ENCODE measurements around the gene TOMM70. TPM values are rescaled to one million over a fixed set of nuclear protein-coding genes. Genes with fewer than 3 reads are reported as not detected.
"Not testable (repeated sequence)": the region's sequence is repeated elsewhere in the genome, so short reads cannot be mapped to it uniquely, and the experiment has no call there.

The TOMM70 gene
- total and polyA plus RNA-seq, 2 of the 13 experiments (the other 11 are each of a cell fraction or from before 2014, with no cell fraction given) = 27.0 to 77.2 TPM

DNA sequence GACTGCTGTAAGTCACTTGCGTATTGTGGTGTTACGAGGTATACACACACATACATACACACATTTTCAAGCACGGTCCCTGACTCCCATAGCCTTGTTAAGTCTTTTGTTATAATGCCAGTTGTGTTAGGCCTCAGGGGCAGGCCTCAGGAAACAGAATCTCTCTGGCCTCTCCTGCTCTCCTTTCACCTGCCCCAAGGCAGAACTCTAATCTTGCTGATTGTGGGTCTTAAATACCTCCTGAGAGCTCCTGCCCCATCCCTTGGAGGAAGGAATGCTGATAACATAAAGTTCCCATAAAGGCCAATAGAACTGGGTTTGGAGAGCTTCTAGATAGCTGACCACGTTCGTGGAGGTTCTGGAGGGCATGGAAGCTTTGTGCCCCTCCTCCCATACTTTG, 70.2 kb downstream of the TOMM70 start:
- TF ChIP-seq NFE2L2 (IDR thresholded peaks at IDR 0.05; ENCODE audit: low read length) (no peak), NCOA5 (CRISPR knock-in tag; IDR thresholded peaks at IDR 0.05) (no peak), ZNF484 (CRISPR knock-in tag; IDR thresholded peaks at IDR 0.05; ENCODE audit: borderline replicate concordance, low read depth) (no peak), ZNF264 (CRISPR knock-in tag; IDR thresholded peaks at IDR 0.05) (no peak)
- no peak overlapping the region for H3K9ac ChIP-seq (ENCODE audit: insufficient read depth, low read depth, low read length)
- intact Hi-C loops (cut with micrococcal nuclease; ENCODE audit: unreplicated experiment) = no loop called here
- in situ Hi-C loops (cut with HindIII; ENCODE audit: extremely low pct_ligation_motif_present, low pct_unique_long_range_greater_than_20kb) = no loop called here
- ChIA-PET POLR2A (no interaction called here), CTCF (ENCODE audit: low intra/inter-chr PET ratio, low total read pairs) (no interaction called here)
- FAIRE-seq (no peak), ATAC-seq (no peak), DNase-seq (ENCODE audit: low spot score) (no peak)
- no peaks in the 10 kb centered on the region for H3K9me3 ChIP-seq (ENCODE audit: low read length)
- H3K79me2 ChIP-seq (ENCODE audit: insufficient read depth, low read length) = no peaks in the 10 kb centered on the region
- H3K4me1 ChIP-seq (ENCODE audit: insufficient read depth, low read length) = peaks cover 44% of the 10 kb centered on the region
- no TSS peak for BruUV-seq (replicated peaks)
- 93% methylated on average over 5 of the region's 5 CpGs for WGBS (ENCODE audit: low lambda C conversion rate)
- no peak overlapping the region for H2AFZ ChIP-seq (ENCODE audit: low read length)
- H3K4me2 ChIP-seq (ENCODE audit: low read depth, low read length) = no peak overlapping the region
- H3K27me3 ChIP-seq (ENCODE audit: control insufficient read depth in 1 of 2, insufficient read depth in 2 of 2, low read length in 2 of 2) = no peaks in the 10 kb centered on the region
- no peak overlapping the region for H3K4me3 ChIP-seq (replicated peaks in 1 of 3; ENCODE audit: insufficient read depth in 1 of 3, low read depth in 2 of 3, low read length in 3 of 3)
- no peak overlapping the region for H3K27ac ChIP-seq (ENCODE audit: extremely low read length, insufficient read depth, low read length)
- no peaks in the 10 kb centered on the region for H4K20me1 ChIP-seq (ENCODE audit: insufficient read depth, low read length)
- H3K36me3 ChIP-seq (replicated peaks in 1 of 2; ENCODE audit: control insufficient read depth in 1 of 2, insufficient read depth in 2 of 2, low read length in 2 of 2) = no peaks in the 10 kb centered on the region

DNA sequence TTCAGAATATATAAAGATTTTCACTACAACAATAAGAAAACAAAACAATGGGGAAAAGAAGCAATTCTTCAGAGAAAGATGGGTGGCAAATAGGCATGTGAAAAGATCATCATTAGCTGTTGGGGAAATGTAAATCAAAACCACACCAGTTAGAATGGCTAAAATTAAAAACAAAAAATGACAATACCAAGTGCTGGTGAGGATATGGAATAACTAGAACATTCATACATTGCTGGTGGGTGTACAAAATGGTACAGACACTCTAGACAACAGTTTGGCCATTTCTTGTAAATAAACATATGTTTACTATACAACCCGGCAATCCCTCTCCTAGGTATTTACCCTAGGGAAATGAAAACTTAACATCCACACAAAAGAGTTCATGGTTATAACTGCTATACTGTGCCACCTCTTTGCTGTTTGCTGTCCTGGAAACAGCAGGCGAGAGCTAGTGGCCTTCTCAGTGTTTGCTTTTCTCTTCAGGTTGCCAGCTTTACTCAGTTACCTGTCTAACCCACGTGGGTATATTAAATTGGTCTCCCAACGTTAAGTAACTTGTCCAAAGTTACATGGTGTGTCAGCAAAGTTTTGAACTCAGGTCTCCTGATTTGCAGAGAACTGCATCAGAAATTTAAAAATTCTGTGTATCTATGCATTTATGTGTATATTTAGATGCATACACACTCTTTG, 70.9 kb downstream of the TOMM70 start:
- no peak for TF ChIP-seq SAP130 (CRISPR knock-in tag; IDR thresholded peaks at IDR 0.05; ENCODE audit: low read depth)
- CTCF ChIA-PET (ENCODE audit: low intra/inter-chr PET ratio, low total read pairs) = no interaction called here
- Histone ChIP-seq H3K79me2 (ENCODE audit: insufficient read depth, low read length) (no peaks in the 10 kb centered on the region), H3K27ac (ENCODE audit: extremely low read length, insufficient read depth, low read length) (no peak overlapping the region), H3K27me3 (ENCODE audit: control insufficient read depth in 1 of 2, insufficient read depth in 2 of 2, low read length in 2 of 2) (no peaks in the 10 kb centered on the region), H3K9me3 (ENCODE audit: low read length) (no peaks in the 10 kb centered on the region), H3K36me3 (replicated peaks in 1 of 2; ENCODE audit: control insufficient read depth in 1 of 2, insufficient read depth in 2 of 2, low read length in 2 of 2) (no peaks in the 10 kb centered on the region), H3K4me1 (ENCODE audit: insufficient read depth, low read length) (peaks cover 37% of the 10 kb centered on the region), H4K20me1 (ENCODE audit: insufficient read depth, low read length) (no peaks in the 10 kb centered on the region), H2AFZ (ENCODE audit: low read length) (no peak overlapping the region), H3K4me3 (replicated peaks in 1 of 3; ENCODE audit: insufficient read depth in 1 of 3, low read depth in 2 of 3, low read length in 3 of 3) (no peak overlapping the region), H3K9ac (ENCODE audit: insufficient read depth, low read depth, low read length) (no peak overlapping the region), H3K4me2 (ENCODE audit: low read depth, low read length) (no peak overlapping the region)
- WGBS (ENCODE audit: low lambda C conversion rate) = 19% methylated on average over 4 of the region's 4 CpGs
- BruUV-seq (replicated peaks) = no TSS peak
- POLR2A ChIA-PET = no interaction called here
- DNase-seq (ENCODE audit: low spot score) (peak; percentile 6), ATAC-seq (no peak), FAIRE-seq (no peak)
- in situ Hi-C loops (cut with HindIII; ENCODE audit: extremely low pct_ligation_motif_present, low pct_unique_long_range_greater_than_20kb) (no loop called here), intact Hi-C loops (cut with micrococcal nuclease; ENCODE audit: unreplicated experiment) (no loop called here)

GRCh38 chr3:100327377-100327776, 73.5 kb downstream of the TOMM70 start:
- POLR2A ChIA-PET; H3K4me2 ChIP-seq (ENCODE audit: low read depth, low read length); H3K9me3 ChIP-seq (ENCODE audit: low read length); ATAC-seq; FAIRE-seq; H3K4me3 ChIP-seq (replicated peaks in 1 of 3; ENCODE audit: insufficient read depth in 1 of 3, low read depth in 2 of 3, low read length in 3 of 3); H2AFZ ChIP-seq (ENCODE audit: low read length); H3K27ac ChIP-seq (ENCODE audit: extremely low read length, insufficient read depth, low read length); H3K27me3 ChIP-seq (ENCODE audit: control insufficient read depth in 1 of 2, insufficient read depth in 2 of 2, low read length in 2 of 2); DNase-seq (ENCODE audit: low spot score); H4K20me1 ChIP-seq (ENCODE audit: insufficient read depth, low read length); in situ Hi-C loops (cut with HindIII; ENCODE audit: extremely low pct_ligation_motif_present, low pct_unique_long_range_greater_than_20kb); intact Hi-C loops (cut with micrococcal nuclease; ENCODE audit: unreplicated experiment); BruUV-seq (replicated peaks); H3K79me2 ChIP-seq (ENCODE audit: insufficient read depth, low read length); H3K9ac ChIP-seq (ENCODE audit: insufficient read depth, low read depth, low read length); CTCF ChIA-PET (ENCODE audit: low intra/inter-chr PET ratio, low total read pairs); H3K36me3 ChIP-seq (replicated peaks in 1 of 2; ENCODE audit: control insufficient read depth in 1 of 2, insufficient read depth in 2 of 2, low read length in 2 of 2): not testable (repeated sequence)
- H3K4me1 ChIP-seq (ENCODE audit: insufficient read depth, low read length) = peaks cover 19% of the 10 kb centered on the region
- 100% methylated on average over 5 of the region's 5 CpGs for WGBS (ENCODE audit: low lambda C conversion rate)
